HFFc6 (cell line): ENCODE data around the gene HRAS. TPM values are rescaled to one million over a fixed set of nuclear protein-coding genes. Genes with fewer than 3 reads are reported as not detected.

ENCODE experiments used
- DNase-seq: peaks from one replicate; pipeline ENCODE4 v3.0.0-alpha.2; 2018
- H3K27ac Mint-ChIP-seq: 2 replicates; pipeline ENCODE4 v1.8.0; 2020; ENCODE audit warnings: mild to moderate bottlenecking, mixed read lengths
- H3K27me3 Mint-ChIP-seq: 2 replicates; pipeline ENCODE4 v1.8.0; 2021; ENCODE audit warnings: mild to moderate bottlenecking, moderate library complexity, mixed read lengths; ENCODE audit not compliant: insufficient read depth
- H3K36me3 Mint-ChIP-seq: 2 replicates; pipeline ENCODE4 v1.8.0; 2021; ENCODE audit warnings: low read depth, mixed read lengths
- H3K4me1 Mint-ChIP-seq: 2 replicates; pipeline ENCODE4 v1.8.0; 2020; ENCODE audit warnings: low read depth, mixed read lengths
- H3K4me3 Mint-ChIP-seq: 2 replicates; pipeline ENCODE4 v1.8.0; 2020; ENCODE audit warnings: mild to moderate bottlenecking, moderate library complexity, mixed read lengths
- H3K9me3 Mint-ChIP-seq: 2 replicates; pipeline ENCODE4 v1.8.0; 2020; ENCODE audit warnings: mild to moderate bottlenecking, mixed read lengths
- CTCF ChIP-seq: fragments of 200-600 bp; sonication (generic); IDR thresholded peaks from 2 replicates; pipeline ENCODE4 v1.5.0; 2021; ENCODE audit warnings: antibody characterized with exemption, mild to moderate bottlenecking
- long read RNA-seq: library from polyadenylated mRNA; unstranded; transcript quantifications from one replicate; pipeline ENCODE4 v2.0.0, GENCODE V29; 2019
- total RNA-seq, 6 experiments: library from RNA; stranded (reverse); fragmentation: NEBNext Ultra II Directional; extraction: Animal tissue kit (Norgen Biotek cat#: 25700); gene quantifications; 2 replicates in 1 of 6; 3 replicates in 5 of 6; pipeline ENCODE4 v1.2.3, GENCODE V29; 2021

HRAS gene
- total RNA-seq = 100 to 1,000 TPM; 102 to 125 (median 107) TPM
- long read RNA-seq, transcript HRAS-201 (6 exons, 894 nt) = major isoform, 13 of 23 reads
- long read RNA-seq, partial matches to known transcripts = 4 of 23 reads
- long read RNA-seq, other reads (novel, unspliced or antisense) = 3 of 23 reads

- H3K27ac Mint-ChIP-seq = peak within 1 kb of the TSS; percentile 89
- peak; percentile 89 for DNase-seq
- H3K36me3 Mint-ChIP-seq = no peaks in the 10 kb centered on the region
- H3K9me3 Mint-ChIP-seq = no peaks in the 10 kb centered on the region
- peaks cover 2% of the 10 kb centered on the region for H3K27me3 Mint-ChIP-seq
- peak within 1 kb of the TSS; percentile 89 for H3K4me3 Mint-ChIP-seq
- no peak for TF ChIP-seq CTCF
- no peaks in the 10 kb centered on the region for H3K4me1 Mint-ChIP-seq
Measured at GRCh38 chr11:535519-536454, at the start of gene HRAS. Gene HRAS, minus strand, starts transcription at chr11:535576.

- Mint-ChIP-seq H3K27me3 (no peaks in the 10 kb centered on the region; the same call in none of the 2 replicates), H3K36me3 (peaks cover 4% of the 10 kb centered on the region; the same call in 1 of the 2 replicates), H3K4me3 (no peak overlapping the region), H3K27ac (no peak overlapping the region), H3K9me3 (no peaks in the 10 kb centered on the region), H3K4me1 (peaks cover 26% of the 10 kb centered on the region)
- no peak for TF ChIP-seq CTCF
- DNase-seq = no peak
Measured at GRCh38 chr11:584287-584686, 48.9 kb upstream of the HRAS start.

GRCh38 chr11:581752-582151 is 46.4 kb upstream of the HRAS start:
- H3K27ac Mint-ChIP-seq = 0 out of 2 replicates have a peak overlapping the region, but pooled peaks have one; percentile 17
- no peaks in the 10 kb centered on the region; the same call in 1 of the 2 replicates for H3K27me3 Mint-ChIP-seq

GRCh38 chr11:581342-581741 is 46.0 kb upstream of the HRAS start:
- Mint-ChIP-seq H3K9me3 (no peaks in the 10 kb centered on the region), H3K27me3 (no peaks in the 10 kb centered on the region; the same call in 1 of the 2 replicates), H3K4me3 (no peak overlapping the region), H3K36me3 (peaks cover 9% of the 10 kb centered on the region; the same call in 1 of the 2 replicates), H3K27ac (no peak overlapping the region), H3K4me1 (peaks cover 36% of the 10 kb centered on the region)
- DNase-seq = no peak
- TF ChIP-seq CTCF = no peak

More at GRCh38 chr11:581752-582151, 46.4 kb upstream of the HRAS start:
- Mint-ChIP-seq H3K4me1 (peaks cover 36% of the 10 kb centered on the region), H3K36me3 (peaks cover 9% of the 10 kb centered on the region; the same call in 1 of the 2 replicates), H3K9me3 (no peaks in the 10 kb centered on the region), H3K4me3 (no peak overlapping the region)
- no peak for TF ChIP-seq CTCF
- no peak for DNase-seq

- peaks cover 9% of the 10 kb centered on the region; the same call in 1 of the 2 replicates for H3K36me3 Mint-ChIP-seq
- DNase-seq = no peak
- no peaks in the 10 kb centered on the region; the same call in 1 of the 2 replicates for H3K27me3 Mint-ChIP-seq
- no peak for TF ChIP-seq CTCF
- H3K4me3 Mint-ChIP-seq = no peak overlapping the region
- peak overlapping the region; percentile 42; the same call in 1 of the 2 replicates for H3K27ac Mint-ChIP-seq
- peaks cover 38% of the 10 kb centered on the region for H3K4me1 Mint-ChIP-seq
- no peaks in the 10 kb centered on the region for H3K9me3 Mint-ChIP-seq
Measured at GRCh38 chr11:579830-580601, 44.6 kb upstream of the HRAS start.
